ENCODE data around the gene ZSCAN31.

GRCh38 chr6:28326371-28326948, 9.5 kb downstream of the ZSCAN31 start:
- TF ChIP-seq CTCF (IDR thresholded peaks at IDR 0.05) (no peak), POLR2A (IDR thresholded peaks at IDR 0.05) (no peak)

Data from thyroid gland (tissue), 4 donors.